CD4-positive, CD25-positive, alpha-beta regulatory T cell (primary cell): ENCODE data around the gene CD27. TPM values are rescaled to one million over a fixed set of nuclear protein-coding genes. Genes with fewer than 3 reads are reported as not detected.

ENCODE experiments used
- ATAC-seq, 2 donors: fragments of 150-1000 bp; cut with Tn5 transposase; one replicate each; pipeline ENCODE4 v1.10.0; 2021; ENCODE audit warnings: low read depth in 2 of 2, moderate number of reproducible peaks in 2 of 2, moderate library complexity in 1 of 2
- DNase-seq, 3 donors: peaks; one replicate each; pipeline versions ENCODE4 v3.0.0 to v3.0.0-alpha.2; 2012 to 2022; ENCODE audit warnings: mixed read lengths in 1 of 3
- H3K27ac ChIP-seq: one replicate; pipeline ENCODE4 v1.7.0; 2013; ENCODE audit warnings: mild to moderate bottlenecking, low read length; ENCODE audit not compliant: insufficient read depth, poor library complexity, severe bottlenecking
- H3K27me3 ChIP-seq: one replicate; pipeline ENCODE4 v1.7.0; 2013; ENCODE audit warnings: low read length; ENCODE audit not compliant: control insufficient read depth, insufficient read depth
- H3K36me3 ChIP-seq: one replicate; pipeline ENCODE4 v1.7.0; 2013; ENCODE audit warnings: mild to moderate bottlenecking, low read length, moderate library complexity; ENCODE audit not compliant: control insufficient read depth, insufficient read depth
- H3K4me1 ChIP-seq: 2 replicates; pipeline ENCODE4 v1.7.0; 2013; ENCODE audit warnings: mild to moderate bottlenecking, low read length; ENCODE audit not compliant: insufficient read depth, control insufficient read depth, poor library complexity, severe bottlenecking
- H3K4me3 ChIP-seq: one replicate; pipeline ENCODE4 v1.7.0; 2013; ENCODE audit warnings: low read depth, mild to moderate bottlenecking, low read length, moderate library complexity
- H3K9me3 ChIP-seq, 2 experiments: 1 replicate in 1 of 2; 2 replicates in 1 of 2; pipeline ENCODE4 v1.7.0; 2013; ENCODE audit warnings: low read length in 2 of 2, mild to moderate bottlenecking in 1 of 2, moderate library complexity in 1 of 2; ENCODE audit not compliant: control insufficient read depth in 2 of 2
- H3K27ac Mint-ChIP-seq, 3 donors: one replicate each; pipeline ENCODE4 v1.8.0; 2020 to 2022; ENCODE audit warnings: mild to moderate bottlenecking in 3 of 3, mixed read lengths in 3 of 3, moderate library complexity in 2 of 3
- H3K27me3 Mint-ChIP-seq: one replicate; pipeline ENCODE4 v1.8.0; 2022; ENCODE audit warnings: mild to moderate bottlenecking, mixed read lengths
- H3K36me3 Mint-ChIP-seq: one replicate; pipeline ENCODE4 v1.8.0; 2020; ENCODE audit warnings: mixed read lengths
- H3K4me1 Mint-ChIP-seq, 4 donors: one replicate each; pipeline ENCODE4 v1.8.0; 2020 to 2022; ENCODE audit warnings: mixed read lengths in 4 of 4, mild to moderate bottlenecking in 1 of 4
- H3K4me3 Mint-ChIP-seq, 4 donors: one replicate each; pipeline ENCODE4 v1.8.0; 2020 to 2022; ENCODE audit warnings: mild to moderate bottlenecking in 4 of 4, mixed read lengths in 4 of 4, moderate library complexity in 3 of 4
- H3K9me3 Mint-ChIP-seq, 7 donors: one replicate each; pipeline ENCODE4 v1.8.0; 2020 to 2022; ENCODE audit warnings: mixed read lengths in 7 of 7, mild to moderate bottlenecking in 3 of 7, moderate library complexity in 2 of 7
- polyA plus RNA-seq, 4 donors: library from polyadenylated mRNA; unstranded; fragments of 300-500 nt; fragmentation: Illumina TruSeq; gene quantifications; one replicate each; pipeline ENCODE4 v1.2.3, GENCODE V29; 2021
- total RNA-seq: library from RNA; stranded (reverse); gene quantifications from one replicate; pipeline ENCODE4 v1.2.3, GENCODE V29; 2022

The CD27 gene
- total and polyA plus RNA-seq, 5 donors from 2014 or later: 156 to 707 (median 624) TPM

- Histone ChIP-seq H3K27me3 (no peaks in the 10 kb centered on the region), H3K27ac (peak overlapping the region; percentile 96), H3K36me3 (peaks cover 46% of the 10 kb centered on the region), H3K9me3 (no peaks in the 10 kb centered on the region), H3K4me1 (peaks cover 55% of the 10 kb centered on the region), H3K4me3 (peak overlapping the region; percentile 74)
- ATAC-seq (no peak), DNase-seq (peak in 1 of 3 donors; percentile 85)
- Mint-ChIP-seq H3K36me3 (peaks cover 59% of the 10 kb centered on the region), H3K4me1 (peaks cover 30 to 91% (median 63%) of the 10 kb centered on the region in 4 donors), H3K4me3 (peak overlapping the region; percentile 45 to 87 (median 83)), H3K27me3 (no peaks in the 10 kb centered on the region), H3K9me3 (no peaks in the 10 kb centered on the region), H3K27ac (peak overlapping the region; percentile 95 to 99 (median 96))
Measured at GRCh38 chr12:6460751-6461371, 16.1 kb downstream of the CD27 start.

DNA sequence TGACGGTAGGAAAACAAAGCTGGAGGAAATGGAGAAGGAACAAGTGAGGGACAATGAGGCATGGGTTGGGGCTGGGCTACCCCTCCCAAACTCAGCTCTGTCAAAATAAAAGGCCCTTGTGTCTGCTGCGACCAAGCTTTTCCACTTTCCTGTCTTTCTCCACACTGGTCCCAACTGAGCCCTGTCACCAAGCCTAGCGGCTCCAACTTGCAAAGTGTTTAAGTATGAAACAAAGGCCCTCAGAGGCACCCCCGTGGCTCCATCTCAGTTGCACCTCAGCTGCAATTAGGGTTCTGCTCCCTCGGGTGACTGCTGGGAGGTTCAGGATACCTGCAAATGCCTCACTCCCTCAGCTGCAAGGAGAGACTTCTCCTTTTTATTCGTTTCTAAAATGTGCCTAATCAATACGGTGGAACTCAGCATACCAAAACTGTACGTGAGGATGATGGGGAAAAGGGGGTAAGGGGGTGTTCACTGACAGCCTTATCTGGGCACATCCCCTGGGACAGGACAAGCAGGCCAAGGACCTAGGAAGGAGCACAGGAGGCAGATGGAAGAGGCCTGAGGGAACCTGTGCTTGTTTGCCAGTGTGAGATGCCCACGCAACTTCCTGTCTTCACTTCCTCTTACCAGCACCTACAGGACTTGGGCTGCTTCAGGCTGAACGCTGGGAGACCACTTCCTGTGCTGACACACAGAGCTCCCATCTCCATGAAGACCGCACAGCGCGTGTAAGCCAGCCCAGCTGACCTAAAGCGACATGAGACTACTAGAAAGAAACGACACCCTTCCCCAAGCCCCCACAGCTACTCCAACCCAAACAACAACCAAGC, 16.9 kb downstream of the CD27 start:
- peaks cover 30 to 90% (median 66%) of the 10 kb centered on the region in 4 donors for H3K4me1 Mint-ChIP-seq
- Histone ChIP-seq H3K27me3 (no peaks in the 10 kb centered on the region), H3K36me3 (peaks cover 51% of the 10 kb centered on the region), H3K4me3 (peak overlapping the region; percentile 74), H3K4me1 (peaks cover 62% of the 10 kb centered on the region), H3K27ac (peak overlapping the region; percentile 96), H3K9me3 (no peaks in the 10 kb centered on the region)
- no peaks in the 10 kb centered on the region for H3K9me3 Mint-ChIP-seq
- H3K4me3 Mint-ChIP-seq: peak overlapping the region; percentile 79 to 87 (median 83)
- peak; percentile 77 to 96 (median 83) for DNase-seq
- peak overlapping the region; percentile 95 to 99 (median 96) for H3K27ac Mint-ChIP-seq
- no peaks in the 10 kb centered on the region for H3K27me3 Mint-ChIP-seq
- ATAC-seq: peak; percentile 93
- H3K36me3 Mint-ChIP-seq: peaks cover 62% of the 10 kb centered on the region

- H3K27ac ChIP-seq: peak overlapping the region; percentile 96
- Mint-ChIP-seq H3K4me3 (peak overlapping the region; percentile 83 to 90 (median 85)), H3K36me3 (peaks cover 62% of the 10 kb centered on the region), H3K9me3 (no peaks in the 10 kb centered on the region), H3K27me3 (no peaks in the 10 kb centered on the region), H3K27ac (peak overlapping the region; percentile 95 to 99 (median 96)), H3K4me1 (peaks cover 36 to 90% (median 68%) of the 10 kb centered on the region in 4 donors)
- no peak for DNase-seq
- H3K36me3 ChIP-seq: peaks cover 50% of the 10 kb centered on the region
- no peak for ATAC-seq
- H3K9me3 ChIP-seq: no peaks in the 10 kb centered on the region
- H3K4me1 ChIP-seq: peaks cover 64% of the 10 kb centered on the region
- no peaks in the 10 kb centered on the region for H3K27me3 ChIP-seq
- peak overlapping the region; percentile 74 for H3K4me3 ChIP-seq
Measured at GRCh38 chr12:6462234-6462995, 17.7 kb downstream of the CD27 start.

DNA sequence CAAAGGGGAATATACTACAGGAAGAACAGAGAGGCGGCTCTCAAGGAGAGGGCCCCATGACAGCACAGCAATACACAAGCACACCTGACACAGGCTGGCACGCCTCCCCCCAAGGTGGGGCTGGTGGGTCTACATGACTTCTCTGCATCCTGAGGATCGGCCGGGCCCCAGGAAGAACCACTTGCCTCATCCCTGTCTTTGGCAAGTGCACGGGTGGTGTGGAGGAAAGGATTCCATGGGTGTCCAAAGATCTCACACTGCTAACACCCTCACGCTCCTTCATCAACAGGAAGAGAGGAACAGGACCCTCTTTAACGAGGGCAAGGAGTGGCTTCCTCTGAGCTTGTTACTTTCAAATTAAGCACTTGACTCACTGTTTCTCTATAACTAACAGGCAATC, 18.5 kb downstream of the CD27 start:
- H3K36me3 ChIP-seq: peaks cover 44% of the 10 kb centered on the region

DNA sequence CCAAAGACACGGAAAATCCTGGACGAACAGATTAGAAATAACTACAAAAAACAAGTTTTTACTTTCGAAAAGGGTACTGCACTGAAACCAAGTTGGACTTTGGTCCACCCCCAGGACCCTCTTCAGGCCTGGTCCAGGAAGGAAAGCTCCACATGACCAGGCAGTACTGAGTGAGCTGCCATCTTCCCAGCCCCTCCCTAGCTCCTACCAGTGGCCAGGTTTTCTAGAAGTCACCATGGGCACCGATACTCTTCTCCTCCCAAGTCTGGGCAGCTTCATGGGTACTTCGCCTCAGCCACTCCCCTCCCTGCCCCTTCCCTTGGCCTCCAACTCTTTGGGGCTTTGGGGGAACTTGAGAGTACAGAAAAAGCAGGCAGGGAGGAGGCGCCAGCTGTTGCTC, 19.1 kb downstream of the CD27 start:
- peak overlapping the region; percentile 95 to 99 (median 96) for H3K27ac Mint-ChIP-seq
- H3K9me3 ChIP-seq: no peaks in the 10 kb centered on the region
- no peaks in the 10 kb centered on the region for H3K9me3 Mint-ChIP-seq
- H3K27me3 Mint-ChIP-seq: no peaks in the 10 kb centered on the region
- peak overlapping the region; percentile 74 for H3K4me3 ChIP-seq
- ATAC-seq (no peak), DNase-seq (no peak)
- H3K27ac ChIP-seq: peak overlapping the region; percentile 96
- H3K4me3 Mint-ChIP-seq: peak overlapping the region; percentile 83 to 90 (median 85)
- H3K27me3 ChIP-seq: no peaks in the 10 kb centered on the region
- H3K36me3 ChIP-seq: peaks cover 37% of the 10 kb centered on the region
- peaks cover 78% of the 10 kb centered on the region for H3K4me1 ChIP-seq
- H3K4me1 Mint-ChIP-seq: peaks cover 45 to 95% (median 78%) of the 10 kb centered on the region in 4 donors
- H3K36me3 Mint-ChIP-seq: peaks cover 55% of the 10 kb centered on the region

More for the DNA sequence above, 18.5 kb downstream of the CD27 start:
- peak overlapping the region; percentile 96 for H3K27ac ChIP-seq
- Mint-ChIP-seq H3K9me3 (no peaks in the 10 kb centered on the region), H3K4me1 (peaks cover 41 to 95% (median 73%) of the 10 kb centered on the region in 4 donors), H3K27me3 (no peaks in the 10 kb centered on the region), H3K4me3 (peak overlapping the region; percentile 83 to 90 (median 85)), H3K27ac (peak overlapping the region; percentile 95 to 99 (median 96)), H3K36me3 (peaks cover 61% of the 10 kb centered on the region)
- ATAC-seq: peak; percentile 27 to 30
- DNase-seq: peak in 1 of 3 donors; percentile 77
- no peaks in the 10 kb centered on the region for H3K9me3 ChIP-seq
- H3K4me3 ChIP-seq: peak overlapping the region; percentile 74
- no peaks in the 10 kb centered on the region for H3K27me3 ChIP-seq
- H3K4me1 ChIP-seq: peaks cover 72% of the 10 kb centered on the region

DNA sequence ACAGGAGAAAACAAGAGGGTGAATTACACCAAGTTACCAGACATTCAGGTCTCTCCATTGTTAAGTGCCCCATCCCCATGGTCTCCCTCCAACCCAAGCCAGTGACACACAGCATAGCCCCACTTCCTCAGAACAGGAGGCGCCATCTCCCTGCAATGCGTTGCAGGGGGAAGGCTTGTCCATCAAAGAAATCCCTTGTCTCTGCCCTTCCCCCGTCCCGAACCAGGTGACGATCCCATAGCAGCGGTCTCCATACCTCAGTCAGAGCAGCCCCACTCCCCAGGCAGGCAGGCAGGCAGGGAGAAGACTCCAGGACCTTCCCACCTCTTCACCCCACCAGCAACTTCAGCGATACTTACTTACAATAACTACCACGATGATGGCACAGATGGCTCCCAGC, 19.8 kb downstream of the CD27 start:
- H3K27ac ChIP-seq: peak overlapping the region; percentile 96
- no peak for DNase-seq
- peaks cover 49% of the 10 kb centered on the region for H3K36me3 Mint-ChIP-seq
- H3K4me1 Mint-ChIP-seq: peaks cover 40 to 95% (median 80%) of the 10 kb centered on the region in 4 donors
- H3K27ac Mint-ChIP-seq: peak overlapping the region; percentile 95 to 99 (median 96)
- no peaks in the 10 kb centered on the region for H3K9me3 ChIP-seq
- H3K4me3 ChIP-seq: peak overlapping the region; percentile 17
- H3K27me3 ChIP-seq: no peaks in the 10 kb centered on the region
- H3K4me3 Mint-ChIP-seq: peak overlapping the region; percentile 39 to 90 (median 74)
- peaks cover 85% of the 10 kb centered on the region for H3K4me1 ChIP-seq
- H3K9me3 Mint-ChIP-seq: no peaks in the 10 kb centered on the region
- peaks cover 32% of the 10 kb centered on the region for H3K36me3 ChIP-seq
- H3K27me3 Mint-ChIP-seq: no peaks in the 10 kb centered on the region
- ATAC-seq: no peak

DNA sequence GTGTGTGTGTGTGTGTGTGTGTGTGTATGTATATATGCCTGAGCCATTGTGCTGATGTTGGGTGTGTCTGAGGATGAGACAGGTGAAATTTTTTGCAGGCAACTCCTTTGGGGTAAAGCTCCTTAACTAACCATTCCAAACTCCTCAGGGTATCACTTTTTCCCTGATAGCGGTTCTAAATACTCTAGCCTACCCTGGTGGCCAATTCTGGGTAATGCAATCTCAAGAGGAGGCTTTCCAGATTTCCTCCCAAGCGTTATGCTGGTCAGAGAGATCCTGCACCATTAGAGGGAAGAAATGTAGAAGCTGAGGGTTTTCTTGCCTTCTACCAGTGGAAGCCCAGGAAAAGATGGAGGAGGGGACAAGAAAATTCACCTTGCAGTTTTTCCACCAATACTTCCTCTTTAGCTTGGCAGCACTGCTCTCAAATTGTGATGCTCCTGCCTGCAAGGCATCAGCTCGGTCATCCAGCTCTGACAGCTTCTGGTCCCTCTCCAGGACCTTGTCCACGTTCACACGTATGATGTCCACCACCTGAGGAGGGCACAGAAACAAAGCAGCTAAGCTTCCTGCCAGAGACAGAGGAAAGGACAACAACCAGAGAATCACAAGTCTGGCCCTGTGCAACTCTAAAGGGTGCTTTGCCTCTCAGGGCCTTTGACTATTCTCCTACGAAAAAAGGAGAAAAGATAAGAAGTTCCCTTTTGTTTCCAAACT, 20.9 kb downstream of the CD27 start:
- H3K36me3 Mint-ChIP-seq: peaks cover 48% of the 10 kb centered on the region
- peak overlapping the region; percentile 91 to 98 (median 95) for H3K27ac Mint-ChIP-seq
- peak overlapping the region; percentile 22 to 86 (median 73) for H3K4me3 Mint-ChIP-seq
- Histone ChIP-seq H3K36me3 (peaks cover 29% of the 10 kb centered on the region), H3K9me3 (no peaks in the 10 kb centered on the region), H3K4me1 (peaks cover 84% of the 10 kb centered on the region), H3K27me3 (no peaks in the 10 kb centered on the region), H3K4me3 (no peak overlapping the region), H3K27ac (peak overlapping the region; percentile 96)
- H3K27me3 Mint-ChIP-seq: no peaks in the 10 kb centered on the region
- H3K9me3 Mint-ChIP-seq: no peaks in the 10 kb centered on the region
- peak in 2 of 3 donors; percentile 63 to 71 for DNase-seq
- ATAC-seq: no peak
- peaks cover 39 to 89% (median 78%) of the 10 kb centered on the region in 4 donors for H3K4me1 Mint-ChIP-seq
